Measurements from ENCODE around the gene SLC6A6. TPM values are rescaled to one million over a fixed set of nuclear protein-coding genes. Genes with fewer than 3 reads are reported as not detected.

SLC6A6 gene
- total RNA-seq, 6 experiments from 2014 or later, result 22.5 to 33.0 (median 28.6) TPM

DNA sequence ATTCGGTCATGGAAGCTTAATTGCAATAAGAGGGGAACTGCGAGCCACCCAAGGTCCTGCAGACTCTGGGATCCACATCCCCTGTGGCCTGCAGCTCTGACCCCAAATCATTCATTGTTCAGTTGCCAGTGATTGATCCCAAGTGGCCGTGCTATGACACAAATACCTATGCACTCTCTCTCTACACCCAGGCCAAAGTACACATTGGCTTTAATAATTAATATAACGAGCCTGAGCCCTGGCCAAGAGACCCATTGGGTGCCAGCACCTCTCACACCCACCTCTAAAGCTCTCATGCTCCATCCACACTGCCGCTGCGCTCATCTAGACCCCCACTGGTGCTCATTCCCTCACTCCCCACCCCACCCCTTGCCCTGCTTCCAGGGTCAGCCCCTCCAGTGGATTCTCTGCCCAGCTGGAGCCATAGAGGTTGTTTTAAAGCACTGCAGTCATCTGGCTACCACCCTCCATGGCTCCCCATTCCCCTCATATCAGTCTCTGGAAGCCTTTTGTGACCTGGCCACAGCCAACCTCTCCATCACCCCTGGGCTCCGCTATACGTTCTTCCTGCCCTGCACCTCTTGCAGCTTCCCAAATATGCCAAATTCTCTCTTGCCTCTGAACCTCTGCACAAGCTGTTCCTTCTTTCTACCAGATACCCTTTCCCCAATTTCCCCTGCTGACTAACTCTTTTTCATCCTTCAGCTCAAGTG, 37.7 kb upstream of the SLC6A6 start:
- H3K9me3 Mint-ChIP-seq, result no peaks in the 10 kb centered on the region
- DNase-seq, result no peak
- H3K27ac Mint-ChIP-seq, result no peak overlapping the region
- H3K36me3 Mint-ChIP-seq (ENCODE audit: low read depth), result no peaks in the 10 kb centered on the region
- TF ChIP-seq, protein P1, sequence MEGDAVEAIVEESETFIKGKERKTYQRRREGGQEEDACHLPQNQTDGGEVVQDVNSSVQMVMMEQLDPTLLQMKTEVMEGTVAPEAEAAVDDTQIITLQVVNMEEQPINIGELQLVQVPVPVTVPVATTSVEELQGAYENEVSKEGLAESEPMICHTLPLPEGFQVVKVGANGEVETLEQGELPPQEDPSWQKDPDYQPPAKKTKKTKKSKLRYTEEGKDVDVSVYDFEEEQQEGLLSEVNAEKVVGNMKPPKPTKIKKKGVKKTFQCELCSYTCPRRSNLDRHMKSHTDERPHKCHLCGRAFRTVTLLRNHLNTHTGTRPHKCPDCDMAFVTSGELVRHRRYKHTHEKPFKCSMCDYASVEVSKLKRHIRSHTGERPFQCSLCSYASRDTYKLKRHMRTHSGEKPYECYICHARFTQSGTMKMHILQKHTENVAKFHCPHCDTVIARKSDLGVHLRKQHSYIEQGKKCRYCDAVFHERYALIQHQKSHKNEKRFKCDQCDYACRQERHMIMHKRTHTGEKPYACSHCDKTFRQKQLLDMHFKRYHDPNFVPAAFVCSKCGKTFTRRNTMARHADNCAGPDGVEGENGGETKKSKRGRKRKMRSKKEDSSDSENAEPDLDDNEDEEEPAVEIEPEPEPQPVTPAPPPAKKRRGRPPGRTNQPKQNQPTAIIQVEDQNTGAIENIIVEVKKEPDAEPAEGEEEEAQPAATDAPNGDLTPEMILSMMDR (IDR thresholded peaks at IDR 0.05), result no peak
- H3K4me3 Mint-ChIP-seq, result no peak overlapping the region
- H3K27me3 Mint-ChIP-seq (ENCODE audit: insufficient read depth), result peaks cover 17% of the 10 kb centered on the region
- peaks cover 12% of the 10 kb centered on the region for H3K4me1 Mint-ChIP-seq (ENCODE audit: low read depth)

DNA sequence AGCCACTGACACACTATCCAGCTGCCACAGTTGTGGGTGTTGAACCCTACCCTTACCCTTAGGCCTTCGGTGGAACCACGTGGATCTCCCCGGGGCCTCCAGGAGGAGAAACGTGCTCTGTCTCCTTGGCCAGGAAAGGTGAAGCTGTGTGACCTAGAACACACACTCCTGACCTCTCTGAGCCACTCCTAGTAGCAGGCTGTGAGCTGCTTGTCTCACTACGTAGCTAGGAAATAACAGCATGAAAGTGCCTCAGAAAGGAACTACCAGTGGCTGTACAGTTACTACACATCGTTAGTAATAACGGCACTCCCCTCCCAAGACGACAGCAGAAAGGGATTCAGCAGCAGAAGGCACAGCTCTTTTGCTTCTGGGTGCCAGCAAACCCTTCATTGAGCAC, 36.2 kb upstream of the SLC6A6 start:
- H3K27me3 Mint-ChIP-seq (ENCODE audit: insufficient read depth), result peaks cover 14% of the 10 kb centered on the region
- H3K9me3 Mint-ChIP-seq, result no peaks in the 10 kb centered on the region
- H3K4me3 Mint-ChIP-seq, result no peak overlapping the region
- DNase-seq, result no peak
- H3K36me3 Mint-ChIP-seq (ENCODE audit: low read depth), result no peaks in the 10 kb centered on the region
- no peak overlapping the region for H3K27ac Mint-ChIP-seq
- TF ChIP-seq, protein P1 (IDR thresholded peaks at IDR 0.05), result no peak
- H3K4me1 Mint-ChIP-seq (ENCODE audit: low read depth), result peaks cover 12% of the 10 kb centered on the region

DNA sequence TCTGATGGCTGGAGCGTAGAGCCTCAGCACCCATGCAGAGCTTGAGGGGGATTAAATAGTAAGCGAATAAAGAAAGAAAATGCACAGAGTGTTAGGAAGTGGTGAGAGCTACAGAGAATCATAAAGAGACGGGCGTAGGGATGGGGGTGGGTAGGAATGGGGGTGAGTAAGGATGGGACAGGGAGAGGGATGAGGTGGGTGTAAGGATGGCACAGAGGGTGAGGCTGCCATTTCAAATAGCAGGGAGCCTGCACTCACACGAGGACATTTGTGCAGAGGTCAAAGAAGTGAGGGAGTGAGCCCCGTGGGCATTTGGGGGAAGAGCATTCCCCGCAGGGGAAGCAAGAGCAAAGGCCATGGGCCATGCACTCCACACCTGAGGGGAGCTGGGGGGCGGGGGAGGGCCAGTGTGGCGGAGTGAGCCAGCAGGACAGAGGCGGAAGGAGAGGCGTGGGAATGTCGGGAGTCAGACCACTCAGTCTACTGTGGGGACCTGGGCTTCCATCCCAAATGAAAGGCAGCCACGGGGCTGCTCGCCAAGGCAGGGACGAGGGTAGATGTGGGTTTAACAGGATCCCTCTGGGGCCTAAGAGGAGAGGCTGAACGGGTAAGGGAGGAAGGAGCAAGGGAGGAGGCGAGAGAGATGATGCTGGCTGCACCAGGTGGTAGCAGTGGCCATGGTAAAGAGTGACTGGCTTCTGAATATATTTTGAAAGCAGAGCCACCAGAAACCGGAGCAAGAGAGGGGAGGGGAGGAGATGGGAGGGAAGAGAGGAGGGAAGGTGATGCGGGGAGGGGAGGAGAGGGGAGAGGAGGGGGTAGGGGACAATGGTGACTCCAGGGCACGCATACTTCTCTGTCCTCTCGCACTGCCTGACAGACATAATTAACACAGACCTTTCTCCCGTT, 35.2 kb upstream of the SLC6A6 start:
- Mint-ChIP-seq H3K4me1 (ENCODE audit: low read depth) (peaks cover 20% of the 10 kb centered on the region), H3K9me3 (no peaks in the 10 kb centered on the region), H3K27ac (no peak overlapping the region), H3K4me3 (no peak overlapping the region), H3K36me3 (ENCODE audit: low read depth) (no peaks in the 10 kb centered on the region), H3K27me3 (ENCODE audit: insufficient read depth) (peaks cover 14% of the 10 kb centered on the region)
- no peak for DNase-seq
- TF ChIP-seq, protein P1 (IDR thresholded peaks at IDR 0.05), result no peak

DNA sequence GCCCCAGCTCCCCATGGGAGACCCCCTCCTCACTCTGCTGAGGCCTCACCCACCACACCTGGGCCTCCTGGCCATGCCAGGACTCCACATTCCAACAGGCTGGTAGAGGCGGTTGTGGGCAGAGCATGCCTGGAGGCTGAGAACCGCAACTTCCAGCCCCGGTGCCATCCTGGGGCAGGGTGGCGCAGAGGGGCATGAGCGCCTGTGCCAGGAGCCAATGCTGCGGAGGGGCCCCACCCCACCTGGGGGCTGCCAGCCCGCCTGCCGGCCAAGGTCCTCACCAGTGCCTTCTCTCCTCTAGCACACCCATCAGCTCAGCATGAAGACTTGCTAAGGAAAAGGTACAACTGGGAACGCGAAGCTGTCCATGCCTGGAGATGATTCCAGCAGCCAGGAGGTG, 34.3 kb upstream of the SLC6A6 start:
- Mint-ChIP-seq H3K4me3 (no peak overlapping the region), H3K27me3 (ENCODE audit: insufficient read depth) (peaks cover 11% of the 10 kb centered on the region), H3K27ac (no peak overlapping the region), H3K36me3 (ENCODE audit: low read depth) (no peaks in the 10 kb centered on the region), H3K9me3 (no peaks in the 10 kb centered on the region), H3K4me1 (ENCODE audit: low read depth) (peaks cover 30% of the 10 kb centered on the region)
- DNase-seq, result no peak
- TF ChIP-seq, protein P1 (IDR thresholded peaks at IDR 0.05), result no peak

DNA sequence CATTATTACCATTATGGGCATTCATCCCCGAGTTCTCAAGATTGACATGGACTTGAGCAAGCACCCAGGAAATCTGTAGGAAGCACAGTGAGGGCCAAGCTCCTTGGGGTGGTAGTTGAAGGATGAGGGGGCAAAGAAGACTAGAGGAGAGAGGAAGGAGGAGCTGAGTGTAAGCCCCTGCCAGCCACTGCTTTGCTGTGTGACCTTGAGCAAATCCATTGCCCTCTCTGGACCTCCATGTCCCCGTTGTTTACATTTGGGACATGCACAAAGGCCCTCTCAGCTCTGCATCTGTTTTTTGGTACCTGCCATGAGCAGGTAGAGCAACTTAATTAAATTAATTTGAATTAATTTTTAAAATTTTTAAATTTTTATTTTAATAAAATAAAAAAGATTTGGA, 33.5 kb upstream of the SLC6A6 start:
- TF ChIP-seq, protein P1 (IDR thresholded peaks at IDR 0.05), result no peak
- no peak overlapping the region for H3K27ac Mint-ChIP-seq
- no peaks in the 10 kb centered on the region for H3K36me3 Mint-ChIP-seq (ENCODE audit: low read depth)
- DNase-seq, result no peak
- peaks cover 24% of the 10 kb centered on the region for H3K4me1 Mint-ChIP-seq (ENCODE audit: low read depth)
- H3K9me3 Mint-ChIP-seq, result no peaks in the 10 kb centered on the region
- H3K4me3 Mint-ChIP-seq, result no peak overlapping the region
- H3K27me3 Mint-ChIP-seq (ENCODE audit: insufficient read depth), result peaks cover 11% of the 10 kb centered on the region

Data from HFFc6 (cell line).